Embryonic facial prominence (tissue), 1 donor: ENCODE measurements around the gene TMEM74B.

Experiments used
- DNase-seq: peaks from one replicate; pipeline ENCODE4 v3.0.0-alpha.2; 2016; ENCODE audit errors: extremely low spot score

The TMEM74B gene

DNA sequence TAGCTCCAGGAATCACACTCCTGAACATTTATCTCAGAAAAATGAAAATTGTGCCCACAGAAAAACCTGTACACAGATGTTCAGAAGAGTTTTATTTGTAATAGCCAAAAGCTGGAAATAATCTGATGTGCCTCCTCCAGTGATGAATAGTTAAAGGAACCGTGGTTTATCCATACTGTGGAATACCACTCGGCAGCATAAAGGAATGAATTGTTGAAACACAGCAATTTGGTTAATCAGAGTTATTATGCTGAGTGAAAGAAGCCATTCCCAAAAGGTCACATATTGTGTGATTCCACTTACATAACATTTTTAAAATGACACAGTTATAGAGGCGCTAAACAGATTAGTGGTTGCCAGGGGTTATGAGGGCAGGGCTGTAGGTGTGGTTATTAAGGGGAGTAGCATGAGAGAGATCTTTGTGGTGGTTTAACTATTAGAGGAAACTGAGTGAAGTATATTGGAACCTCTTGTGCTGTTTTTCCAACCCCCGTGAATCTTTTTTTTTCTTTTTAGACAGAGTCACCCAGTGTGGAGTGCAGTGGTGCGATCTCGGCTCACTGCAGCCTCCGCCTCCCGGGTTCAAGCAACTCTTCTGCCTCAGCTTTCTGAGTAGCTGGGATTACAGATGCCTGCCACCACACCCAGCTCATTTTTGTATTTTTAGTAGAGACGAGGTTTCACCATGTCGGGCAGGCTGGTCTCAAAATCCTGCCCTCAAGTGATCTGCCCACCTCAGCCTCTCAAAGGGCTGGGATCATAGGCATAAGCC is 40.2 kb downstream of the TMEM74B start:
- DNase-seq, result no peak

DNA sequence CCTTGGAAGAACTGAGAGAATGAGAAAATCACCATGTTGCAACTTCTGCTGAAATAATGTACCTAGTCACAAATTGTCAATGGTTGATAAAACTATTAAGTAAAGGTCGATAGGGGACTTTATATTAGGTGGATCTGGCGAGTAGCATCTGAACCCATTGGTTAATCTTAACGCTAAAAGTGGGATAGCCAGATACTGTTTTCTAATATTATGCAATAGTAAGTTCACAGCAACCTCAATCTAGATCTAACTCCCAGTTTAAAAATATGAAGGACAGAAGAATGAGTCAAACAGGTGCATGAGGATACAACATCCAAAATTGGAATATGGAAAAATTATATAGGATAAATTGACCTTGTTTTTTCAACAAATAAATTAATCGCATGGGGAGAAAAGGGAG is 47.5 kb downstream of the TMEM74B start:
- no peak for DNase-seq

DNA sequence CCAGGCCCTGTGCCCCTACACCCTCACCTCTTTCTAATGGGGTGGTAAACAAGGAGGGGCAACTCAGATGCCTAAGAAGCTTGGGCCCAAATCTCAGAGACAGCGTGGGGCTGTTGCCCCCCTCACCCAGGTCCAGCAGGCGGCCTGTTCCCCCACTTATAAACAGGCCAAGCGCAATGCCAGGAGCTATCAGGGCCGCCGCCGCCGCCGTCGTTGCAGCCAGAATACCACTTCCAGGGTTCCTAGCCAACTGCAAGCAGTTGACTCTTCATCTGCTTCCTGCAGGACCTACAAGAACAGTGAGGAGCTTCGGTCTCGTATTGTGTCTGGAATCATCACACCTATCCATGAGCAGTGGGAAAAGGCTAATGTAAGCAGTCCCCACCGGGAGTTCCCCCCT is 49.9 kb downstream of the TMEM74B start:
- no peak for DNase-seq

GRCh38 chr20:1134355-1134754 is 50.4 kb downstream of the TMEM74B start:
- DNase-seq, result no peak

DNA sequence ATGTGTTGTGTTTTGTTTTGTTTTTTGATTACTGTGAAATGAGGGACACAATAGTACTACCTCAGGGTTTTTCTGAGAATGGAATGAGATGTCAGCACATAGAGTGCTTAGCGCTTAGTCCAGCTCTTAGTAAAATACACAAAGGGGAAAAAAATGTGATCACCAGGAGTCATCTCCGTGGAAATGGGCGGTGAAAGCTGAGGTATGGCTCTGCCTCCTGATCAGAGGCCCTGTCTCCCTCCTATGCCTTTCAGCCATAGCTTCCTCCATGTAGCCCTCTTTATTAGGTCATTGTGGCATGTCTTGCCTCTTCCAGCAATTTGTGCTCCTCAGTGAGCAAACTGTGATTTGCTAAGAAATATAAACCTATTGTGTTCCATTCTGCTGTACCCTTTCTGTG is 53.4 kb downstream of the TMEM74B start:
- DNase-seq, result no peak

GRCh38 chr20:1130847-1131246 is 53.9 kb downstream of the TMEM74B start:
- DNase-seq, result no peak
